Body of pancreas (tissue), 4 donors: ENCODE results near the gene MTERF4.
"Not testable (repeated sequence)": the region's sequence is repeated elsewhere in the genome, so short reads cannot be mapped to it uniquely, and the experiment has no call there.

Experiments used
- POLR2A ChIP-seq, 3 donors: fragments of 450-650 bp; IDR thresholded peaks; one replicate each; pipeline ENCODE4 v1.6.1; 2016; ENCODE audit warnings: antibody characterized with exemption in 3 of 3, mild to moderate bottlenecking in 2 of 3
- TF ChIP-seq, protein P1 (sequence below), 7 experiments: fragments of 450-650 bp in 4 of 7; fragments of 200-600 bp in 3 of 7; sonication (generic) in 3 of 7; IDR thresholded peaks; one replicate each; pipeline ENCODE4 v1.5.1; 2016 to 2019; ENCODE audit warnings: antibody characterized with exemption in 7 of 7

DNA sequence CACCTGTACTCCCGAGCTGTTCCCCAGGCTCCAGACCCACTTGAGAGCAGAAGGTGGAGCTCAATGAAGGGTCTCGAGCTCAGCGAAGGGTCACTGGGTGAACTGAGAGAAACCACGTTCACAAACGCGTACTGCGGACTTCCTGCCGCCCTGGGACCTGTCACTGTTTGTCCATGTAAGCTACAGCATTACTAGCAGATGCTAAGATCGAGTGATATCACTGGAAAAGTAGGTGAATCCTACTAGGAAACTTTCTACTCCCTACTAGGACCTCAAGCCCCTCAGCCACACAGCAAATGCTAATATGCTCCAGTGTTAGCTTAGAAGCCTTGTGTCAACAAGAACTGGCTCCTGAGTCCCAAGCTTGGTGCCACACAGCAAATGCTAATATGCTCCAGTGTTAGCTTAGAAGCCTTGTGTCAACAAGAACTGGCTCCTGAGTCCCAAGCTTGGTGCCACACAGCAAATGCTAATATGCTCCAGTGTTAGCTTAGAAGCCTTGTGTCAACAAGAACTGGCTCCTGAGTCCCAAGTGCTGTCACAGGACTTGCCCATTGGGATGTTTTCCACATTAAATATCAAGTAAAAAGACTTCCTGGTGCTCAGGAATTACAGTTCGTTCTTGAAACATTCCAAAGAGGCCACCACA lies 8.8 kb downstream of the MTERF4 start:
- not testable (repeated sequence) for TF ChIP-seq POLR2A (IDR thresholded peaks at IDR 0.05)
- TF ChIP-seq, protein P1, sequence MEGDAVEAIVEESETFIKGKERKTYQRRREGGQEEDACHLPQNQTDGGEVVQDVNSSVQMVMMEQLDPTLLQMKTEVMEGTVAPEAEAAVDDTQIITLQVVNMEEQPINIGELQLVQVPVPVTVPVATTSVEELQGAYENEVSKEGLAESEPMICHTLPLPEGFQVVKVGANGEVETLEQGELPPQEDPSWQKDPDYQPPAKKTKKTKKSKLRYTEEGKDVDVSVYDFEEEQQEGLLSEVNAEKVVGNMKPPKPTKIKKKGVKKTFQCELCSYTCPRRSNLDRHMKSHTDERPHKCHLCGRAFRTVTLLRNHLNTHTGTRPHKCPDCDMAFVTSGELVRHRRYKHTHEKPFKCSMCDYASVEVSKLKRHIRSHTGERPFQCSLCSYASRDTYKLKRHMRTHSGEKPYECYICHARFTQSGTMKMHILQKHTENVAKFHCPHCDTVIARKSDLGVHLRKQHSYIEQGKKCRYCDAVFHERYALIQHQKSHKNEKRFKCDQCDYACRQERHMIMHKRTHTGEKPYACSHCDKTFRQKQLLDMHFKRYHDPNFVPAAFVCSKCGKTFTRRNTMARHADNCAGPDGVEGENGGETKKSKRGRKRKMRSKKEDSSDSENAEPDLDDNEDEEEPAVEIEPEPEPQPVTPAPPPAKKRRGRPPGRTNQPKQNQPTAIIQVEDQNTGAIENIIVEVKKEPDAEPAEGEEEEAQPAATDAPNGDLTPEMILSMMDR (IDR thresholded peaks at IDR 0.05): not testable (repeated sequence)
